PC-3 (cell line): ENCODE results near the gene PTPN14.

Experiments used
- EZH2phosphoT487 ChIP-seq: fragments of 300-600 bp; sonication (generic); IDR thresholded peaks from 2 replicates; pipeline ENCODE4 v1.6.1; 2018; ENCODE audit warnings: mild to moderate bottlenecking, antibody characterized with exemption, low read length, borderline replicate concordance
- TF ChIP-seq, protein P1 (sequence below): fragments of 300-600 bp; sonication (generic); conservative IDR thresholded peaks from 2 replicates; pipeline ENCODE4 v1.5.1; 2017; ENCODE audit warnings: antibody characterized with exemption, low read depth, mild to moderate bottlenecking, low read length

DNA sequence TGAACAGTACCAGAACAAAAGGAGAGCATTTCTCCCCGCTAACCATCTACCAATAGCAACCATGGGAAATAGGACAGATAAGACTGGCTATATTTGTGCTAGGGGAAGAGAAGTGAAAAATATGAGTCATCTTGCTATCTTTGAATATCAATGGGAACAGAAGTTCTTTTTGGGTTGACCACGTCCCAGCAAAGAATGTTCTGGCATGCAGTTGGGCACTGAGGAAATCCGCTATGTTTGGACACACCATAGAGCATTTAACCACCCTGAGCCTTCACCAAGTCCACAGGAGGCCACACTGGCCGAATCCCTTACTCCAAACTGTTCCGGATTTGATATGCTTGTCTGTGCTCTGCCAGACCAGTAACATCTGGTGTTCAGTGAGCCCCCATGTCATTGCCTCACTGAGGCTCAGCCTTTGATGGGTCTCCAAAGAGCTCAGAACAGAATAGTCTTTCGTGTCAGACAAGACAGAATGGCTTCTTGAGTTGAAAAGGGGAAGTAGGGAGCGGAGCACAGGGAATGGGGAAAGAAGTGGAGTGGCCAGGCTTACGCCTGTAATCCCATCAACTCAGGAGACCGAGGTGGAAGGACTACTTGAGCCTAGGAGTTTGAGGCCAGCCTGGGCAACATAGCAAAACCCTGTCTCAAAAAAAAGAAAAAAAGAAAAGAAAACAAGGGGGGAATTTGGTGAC is 189.1 kb downstream of the PTPN14 start:
- TF ChIP-seq, protein P1, sequence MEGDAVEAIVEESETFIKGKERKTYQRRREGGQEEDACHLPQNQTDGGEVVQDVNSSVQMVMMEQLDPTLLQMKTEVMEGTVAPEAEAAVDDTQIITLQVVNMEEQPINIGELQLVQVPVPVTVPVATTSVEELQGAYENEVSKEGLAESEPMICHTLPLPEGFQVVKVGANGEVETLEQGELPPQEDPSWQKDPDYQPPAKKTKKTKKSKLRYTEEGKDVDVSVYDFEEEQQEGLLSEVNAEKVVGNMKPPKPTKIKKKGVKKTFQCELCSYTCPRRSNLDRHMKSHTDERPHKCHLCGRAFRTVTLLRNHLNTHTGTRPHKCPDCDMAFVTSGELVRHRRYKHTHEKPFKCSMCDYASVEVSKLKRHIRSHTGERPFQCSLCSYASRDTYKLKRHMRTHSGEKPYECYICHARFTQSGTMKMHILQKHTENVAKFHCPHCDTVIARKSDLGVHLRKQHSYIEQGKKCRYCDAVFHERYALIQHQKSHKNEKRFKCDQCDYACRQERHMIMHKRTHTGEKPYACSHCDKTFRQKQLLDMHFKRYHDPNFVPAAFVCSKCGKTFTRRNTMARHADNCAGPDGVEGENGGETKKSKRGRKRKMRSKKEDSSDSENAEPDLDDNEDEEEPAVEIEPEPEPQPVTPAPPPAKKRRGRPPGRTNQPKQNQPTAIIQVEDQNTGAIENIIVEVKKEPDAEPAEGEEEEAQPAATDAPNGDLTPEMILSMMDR: no peak
- TF ChIP-seq EZH2phosphoT487: no peak
